ENCODE results near the gene WNT10A. TPM values are rescaled to one million over a fixed set of nuclear protein-coding genes. Genes with fewer than 3 reads are reported as not detected.
"Not testable (repeated sequence)": the region's sequence is repeated elsewhere in the genome, so short reads cannot be mapped to it uniquely, and the experiment has no call there.

Gene WNT10A
- total RNA-seq = under 1 TPM; 0.10 TPM

DNA sequence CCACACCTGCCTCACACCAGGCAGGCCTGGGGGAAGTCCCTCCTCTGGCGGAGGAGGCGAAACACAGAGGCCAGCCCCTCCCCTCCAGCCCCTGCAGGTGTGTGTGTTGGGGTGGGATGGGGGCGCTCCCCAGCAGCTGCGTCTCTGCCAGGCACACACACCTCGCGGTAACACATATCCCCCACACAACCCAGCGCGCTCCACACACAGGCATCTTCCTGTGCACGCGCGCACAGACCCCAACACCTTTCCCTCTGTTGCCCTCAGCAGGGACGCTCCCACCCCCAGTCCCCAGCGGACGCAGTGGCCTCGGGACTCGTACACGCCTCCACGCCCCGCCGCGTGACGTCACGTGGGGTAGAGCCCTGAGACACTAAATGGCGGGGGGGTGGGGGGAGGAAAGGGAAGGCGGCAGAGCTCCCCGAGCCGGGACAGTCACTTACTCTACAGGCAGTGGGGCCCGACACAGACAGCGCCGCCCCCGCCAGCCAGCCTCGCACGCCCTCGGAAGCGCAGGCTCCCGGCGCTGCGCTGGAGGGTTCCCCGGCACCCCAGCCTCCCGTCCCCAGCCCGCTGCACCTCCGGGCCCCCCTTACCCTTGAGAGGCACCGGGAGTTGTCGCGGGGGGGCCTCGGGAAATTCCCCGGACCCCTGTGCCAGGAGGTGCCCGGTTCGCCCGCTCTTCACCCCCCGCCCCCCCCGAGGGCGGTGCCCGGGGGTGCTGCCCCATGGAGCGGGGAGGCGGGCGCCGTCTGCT, at the start of gene WNT10A:
WNT10A (plus strand) TSS at position 751 of the 757 bp plus-strand sequence. CDS start 144 bp downstream, outside the sequence.
- no peaks in the 10 kb centered on the region for H3K9me3 Mint-ChIP-seq
- H3K4me3 Mint-ChIP-seq = peak within 1 kb of the TSS; percentile 57
- H3K27ac Mint-ChIP-seq = no peak within 1 kb of the TSS
- peaks cover 16% of the 10 kb centered on the region for H3K4me1 Mint-ChIP-seq
- ChIA-PET POLR2A (no interaction called here), CTCF (interaction anchor here (0.5 to 27.4 kb wide), 6 partner anchors 11 to 485 kb away, joined by 3 to 669 read pairs (median 3); partner anchors contain the start of gene TTLL4)
- DNase-seq = peak; percentile 37
- H3K36me3 Mint-ChIP-seq (ENCODE audit: low read depth) = no peaks in the 10 kb centered on the region
- H3K27me3 Mint-ChIP-seq = peaks cover 74% of the 10 kb centered on the region

DNA sequence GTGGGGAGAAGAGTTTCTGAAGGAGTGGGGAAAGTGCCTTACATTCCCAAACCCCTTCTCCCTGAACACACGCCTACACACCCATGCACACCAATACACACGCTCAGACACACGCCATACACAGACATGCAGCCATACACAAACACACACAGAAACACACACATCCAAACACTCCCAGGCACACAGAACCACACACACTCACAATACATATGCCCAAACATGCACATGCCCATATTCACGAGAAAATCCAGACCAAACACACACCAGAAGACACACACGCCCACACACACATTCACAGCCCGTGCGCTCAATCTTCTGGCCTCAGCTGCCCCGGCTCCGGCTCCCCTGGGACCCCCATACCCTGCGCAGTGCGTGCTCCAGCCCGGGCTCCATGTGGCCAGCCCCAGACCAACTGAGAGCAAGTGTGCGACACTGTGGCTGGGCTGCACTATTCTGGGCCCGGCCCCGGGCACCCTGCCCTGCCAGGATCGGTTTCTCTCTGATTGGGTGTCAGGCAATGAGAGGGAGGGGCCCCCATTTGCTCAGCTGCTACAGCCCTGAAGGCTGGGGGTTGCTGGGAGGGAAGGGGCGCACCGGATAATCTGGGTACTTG, 49.2 kb upstream of the WNT10A start, which contains the start of gene PRKAG3:
PRKAG3 (minus strand) TSS at position 426 of the 613 bp plus-strand sequence.
- Mint-ChIP-seq H3K9me3 (no peaks in the 10 kb centered on the region), H3K36me3 (ENCODE audit: low read depth) (no peaks in the 10 kb centered on the region)

DNA sequence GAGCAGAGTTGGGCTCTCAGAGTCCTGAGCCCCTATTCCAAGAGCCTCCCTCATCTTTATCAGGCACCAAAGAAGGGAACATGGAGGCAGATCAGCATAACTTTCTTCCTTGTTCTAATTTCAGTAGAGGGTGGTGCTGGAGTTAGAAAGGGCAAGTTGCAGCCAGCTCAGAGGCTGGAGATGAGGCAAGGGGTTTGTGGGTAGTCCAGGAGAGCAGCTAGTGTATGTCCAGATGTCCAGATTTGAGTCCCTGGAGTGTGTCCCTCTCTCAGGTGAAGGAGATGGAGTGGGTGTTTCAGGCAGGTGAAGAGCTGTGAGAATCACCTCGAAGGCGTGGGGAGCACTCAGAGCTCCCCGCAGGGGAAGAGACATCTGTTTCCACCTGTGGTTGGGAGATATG, 48.6 kb upstream of the WNT10A start:
- CTCF ChIA-PET = interaction anchor here (0.8 to 1.2 kb wide), 2 partner anchors 9 to 15 kb away, joined by 3 read pairs; no protein-coding TSS in a partner anchor

More for the DNA sequence above, 49.2 kb upstream of the WNT10A start, which contains the start of gene PRKAG3:
- Mint-ChIP-seq H3K27me3 (peaks cover 19% of the 10 kb centered on the region), H3K27ac (no peak within 1 kb of the TSS), H3K4me1 (no peaks in the 10 kb centered on the region), H3K4me3 (no peak within 1 kb of the TSS)
- ChIA-PET POLR2A (no interaction called here), CTCF (interaction anchor here (0.8 to 1.2 kb wide), 2 partner anchors 9 to 16 kb away, joined by 3 read pairs; no protein-coding TSS in a partner anchor)
- DNase-seq = no peak

DNA sequence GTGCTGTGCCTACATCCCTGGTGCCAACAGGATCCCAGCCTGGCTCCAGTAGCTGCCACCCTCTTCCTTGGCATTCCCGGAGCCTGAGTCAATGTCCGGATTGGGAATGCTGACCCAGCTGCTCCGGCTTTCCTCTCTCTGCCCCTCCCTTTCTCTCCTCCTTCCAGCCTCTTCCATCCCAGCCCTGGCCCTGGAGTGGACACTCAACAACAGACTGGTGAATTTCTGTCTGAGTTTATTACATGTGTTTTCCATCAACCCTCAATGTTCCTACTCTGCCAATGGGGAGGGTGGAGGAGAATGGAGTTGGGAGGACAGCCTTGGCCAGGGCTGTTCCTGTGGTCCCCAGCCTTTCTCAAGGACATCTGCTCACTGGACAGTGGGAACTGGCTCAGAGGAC, 48.1 kb upstream of the WNT10A start:
- no peak for DNase-seq
- H3K4me1 Mint-ChIP-seq = no peaks in the 10 kb centered on the region
- H3K4me3 Mint-ChIP-seq = no peak overlapping the region
- H3K36me3 Mint-ChIP-seq (ENCODE audit: low read depth) = no peaks in the 10 kb centered on the region
- H3K27me3 Mint-ChIP-seq = peaks cover 25% of the 10 kb centered on the region
- ChIA-PET POLR2A (no interaction called here), CTCF (interaction anchor here (0.8 to 1.2 kb wide), 2 partner anchors 10 to 15 kb away, joined by 3 read pairs; no protein-coding TSS in a partner anchor)
- no peak overlapping the region for H3K27ac Mint-ChIP-seq
- H3K9me3 Mint-ChIP-seq = peaks cover 4% of the 10 kb centered on the region

More for the DNA sequence above, 48.6 kb upstream of the WNT10A start:
- H3K4me1 Mint-ChIP-seq = no peaks in the 10 kb centered on the region
- peaks cover 22% of the 10 kb centered on the region for H3K27me3 Mint-ChIP-seq
- POLR2A ChIA-PET = no interaction called here
- H3K27ac Mint-ChIP-seq = no peak overlapping the region
- H3K4me3 Mint-ChIP-seq = no peak overlapping the region
- peaks cover 2% of the 10 kb centered on the region for H3K9me3 Mint-ChIP-seq
- DNase-seq = no peak
- no peaks in the 10 kb centered on the region for H3K36me3 Mint-ChIP-seq (ENCODE audit: low read depth)

DNA sequence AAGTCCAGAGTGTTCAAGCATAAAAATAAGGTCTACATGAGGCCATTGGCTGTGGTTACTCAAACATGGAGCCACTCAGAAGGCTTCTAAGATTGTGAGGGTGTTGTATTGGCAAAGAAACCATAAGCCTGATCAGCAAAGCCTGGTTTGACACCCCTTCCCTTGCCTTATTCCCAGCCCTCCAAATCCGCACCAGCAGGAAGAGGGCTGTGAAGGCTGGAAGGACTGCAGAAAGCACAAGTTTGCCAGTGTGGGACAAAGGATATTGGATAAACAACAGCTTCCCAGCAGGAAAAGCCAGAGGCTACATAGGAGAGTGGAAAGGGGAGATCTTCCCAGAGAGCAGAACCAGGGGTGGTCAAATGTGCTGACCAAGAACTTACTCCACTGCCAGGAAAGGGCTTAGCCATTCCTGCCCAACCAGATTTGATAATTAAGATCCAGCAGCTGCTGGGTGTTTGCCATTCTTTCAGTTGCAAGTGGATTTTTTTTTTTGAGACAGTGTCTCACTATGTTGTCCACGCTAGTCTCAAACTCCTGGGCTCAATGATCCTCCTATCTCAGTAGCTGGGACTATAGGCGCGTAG, 47.5 kb upstream of the WNT10A start:
- no peaks in the 10 kb centered on the region for H3K36me3 Mint-ChIP-seq (ENCODE audit: low read depth)
- H3K27ac Mint-ChIP-seq = no peak overlapping the region
- H3K4me1 Mint-ChIP-seq = no peaks in the 10 kb centered on the region
- H3K4me3 Mint-ChIP-seq = no peak overlapping the region
- POLR2A ChIA-PET = no interaction called here
- no peak for DNase-seq
- peaks cover 29% of the 10 kb centered on the region for H3K27me3 Mint-ChIP-seq
- peaks cover 5% of the 10 kb centered on the region for H3K9me3 Mint-ChIP-seq
- CTCF ChIA-PET = interaction anchor here (1.0 kb wide), 1 partner anchor 15 kb away, joined by 5 read pairs; no protein-coding TSS in a partner anchor

DNA sequence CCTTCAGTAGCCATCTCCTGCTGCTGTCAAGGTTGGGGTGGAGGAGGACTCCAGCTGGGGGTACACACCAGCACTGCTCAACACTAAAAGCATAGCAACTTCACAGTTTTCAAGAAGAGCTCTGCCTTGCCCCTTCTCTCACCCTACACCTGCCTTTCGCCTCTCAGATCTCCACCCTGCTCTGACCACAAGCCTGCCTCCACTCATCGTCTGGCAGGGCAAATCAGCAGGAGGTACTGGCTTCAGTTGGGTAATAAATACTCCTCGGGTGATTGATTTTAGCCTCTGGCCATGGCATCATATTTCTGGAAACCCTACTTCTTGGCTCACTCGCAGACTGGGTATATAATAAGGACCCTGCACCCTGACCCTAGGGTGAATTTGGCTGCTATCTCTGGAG, 46.0 kb upstream of the WNT10A start:
- Mint-ChIP-seq H3K27ac (no peak overlapping the region), H3K27me3 (peaks cover 40% of the 10 kb centered on the region)
- CTCF ChIA-PET = interaction anchor here (0.5 to 0.9 kb wide), 2 partner anchors 10 to 13 kb away, joined by 3 to 7 read pairs; no protein-coding TSS in a partner anchor

DNA sequence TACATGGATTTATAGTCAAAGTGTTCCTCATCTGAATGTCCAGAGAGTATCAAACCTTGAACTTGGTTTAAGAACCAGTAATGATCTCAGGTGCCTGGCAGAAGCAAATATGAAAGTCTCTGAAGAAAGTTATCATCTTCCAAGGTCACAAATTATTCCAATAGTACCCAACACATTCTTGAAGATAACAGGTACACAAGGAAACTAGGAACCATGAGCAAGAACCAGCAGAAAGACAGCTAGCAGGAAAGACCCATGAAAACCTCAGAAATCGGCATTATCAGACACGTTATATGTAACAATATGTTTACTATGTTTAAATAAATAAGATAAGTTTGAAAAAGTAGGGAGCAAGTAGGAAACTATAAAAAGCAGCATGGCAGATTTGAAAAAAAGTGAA, 43.2 kb upstream of the WNT10A start:
- H3K36me3 Mint-ChIP-seq (ENCODE audit: low read depth) = no peaks in the 10 kb centered on the region
- H3K27me3 Mint-ChIP-seq = peaks cover 43% of the 10 kb centered on the region
- peaks cover 5% of the 10 kb centered on the region for H3K9me3 Mint-ChIP-seq
- H3K4me3 Mint-ChIP-seq = no peak overlapping the region
- ChIA-PET POLR2A (no interaction called here), CTCF (interaction anchor here (1.3 to 1.4 kb wide), 2 partner anchors 10 to 127 kb away, joined by 3 to 5 read pairs; no protein-coding TSS in a partner anchor)
- H3K27ac Mint-ChIP-seq = no peak overlapping the region
- DNase-seq = no peak
- no peaks in the 10 kb centered on the region for H3K4me1 Mint-ChIP-seq

More for the DNA sequence above, 46.0 kb upstream of the WNT10A start:
- Mint-ChIP-seq H3K4me3 (no peak overlapping the region), H3K36me3 (ENCODE audit: low read depth) (no peaks in the 10 kb centered on the region), H3K9me3 (peaks cover 5% of the 10 kb centered on the region), H3K4me1 (no peaks in the 10 kb centered on the region)
- POLR2A ChIA-PET = no interaction called here
- no peak for DNase-seq

DNA sequence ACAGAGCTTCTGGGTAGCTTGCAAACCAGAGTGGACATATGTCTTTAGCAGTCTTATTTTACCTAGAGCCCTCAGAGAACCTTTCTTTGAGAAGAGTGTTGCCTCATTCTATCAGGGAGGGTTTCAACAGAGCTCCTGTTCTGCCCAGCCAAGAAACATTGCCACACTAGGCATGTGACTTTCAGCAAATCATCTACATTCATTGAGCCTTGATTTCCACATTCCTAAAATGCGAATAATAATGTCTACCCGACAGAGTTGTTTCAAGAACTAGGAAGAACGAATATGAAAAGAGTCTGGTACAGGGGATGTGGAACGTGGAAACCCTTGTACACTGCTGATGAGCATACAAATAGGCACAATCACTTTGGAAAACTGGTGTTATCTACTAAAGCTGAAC, 41.2 kb upstream of the WNT10A start:
- peaks cover 5% of the 10 kb centered on the region for H3K9me3 Mint-ChIP-seq
- no peak overlapping the region for H3K27ac Mint-ChIP-seq
- DNase-seq = no peak
- POLR2A ChIA-PET = no interaction called here
- CTCF ChIA-PET = interaction anchor here (0.6 kb wide), 1 partner anchor 730 kb away, joined by 3 read pairs; no protein-coding TSS in a partner anchor
- H3K36me3 Mint-ChIP-seq (ENCODE audit: low read depth) = no peaks in the 10 kb centered on the region
- H3K27me3 Mint-ChIP-seq = peaks cover 46% of the 10 kb centered on the region
- no peak overlapping the region for H3K4me3 Mint-ChIP-seq
- no peaks in the 10 kb centered on the region for H3K4me1 Mint-ChIP-seq

DNA sequence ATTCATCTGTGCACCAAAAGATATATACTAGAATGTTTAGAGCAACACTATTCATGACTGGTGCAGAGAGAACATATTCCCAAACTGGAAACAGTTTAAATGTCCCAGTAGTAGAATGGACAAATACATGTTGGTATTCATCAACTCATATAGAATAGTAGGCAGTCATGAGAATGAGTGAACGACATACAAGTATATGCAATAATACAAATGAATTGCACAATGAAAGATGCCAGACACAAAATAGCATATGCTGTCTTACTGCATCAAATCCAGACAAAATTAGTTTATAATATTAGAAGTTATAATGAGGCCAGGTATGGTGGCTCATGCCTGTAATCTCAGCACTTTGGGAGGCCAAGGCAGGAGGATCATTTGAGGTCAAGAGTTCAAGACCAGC, 40.8 kb upstream of the WNT10A start:
- H3K36me3 Mint-ChIP-seq (ENCODE audit: low read depth) = no peaks in the 10 kb centered on the region
- H3K27ac Mint-ChIP-seq = no peak overlapping the region
- peaks cover 5% of the 10 kb centered on the region for H3K9me3 Mint-ChIP-seq
- H3K4me3 Mint-ChIP-seq = no peak overlapping the region
- H3K27me3 Mint-ChIP-seq = peaks cover 43% of the 10 kb centered on the region
- CTCF ChIA-PET = no interaction called here
- POLR2A ChIA-PET = no interaction called here
- no peaks in the 10 kb centered on the region for H3K4me1 Mint-ChIP-seq
- DNase-seq = no peak

DNA sequence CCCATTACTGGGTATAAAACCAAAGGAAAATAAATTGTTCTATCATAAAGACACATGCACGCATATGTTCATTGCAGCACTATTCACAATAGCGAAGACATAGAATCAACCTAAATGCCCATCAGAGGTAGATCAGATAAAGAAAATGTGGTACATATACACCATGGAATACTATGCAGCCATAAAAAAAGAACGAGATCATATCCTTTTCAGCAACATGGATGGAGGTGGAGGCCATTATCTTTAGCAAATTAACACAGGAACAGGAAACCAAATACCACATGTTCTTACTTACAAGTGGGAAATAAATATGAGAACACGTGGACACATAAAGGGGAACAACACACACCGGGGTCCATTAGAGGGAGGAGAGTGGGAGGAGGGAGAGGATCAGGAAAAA, 36.3 kb upstream of the WNT10A start:
- H3K27ac Mint-ChIP-seq; H3K4me1 Mint-ChIP-seq; DNase-seq; H3K9me3 Mint-ChIP-seq; H3K4me3 Mint-ChIP-seq; POLR2A ChIA-PET; H3K36me3 Mint-ChIP-seq (ENCODE audit: low read depth): not testable (repeated sequence)
- H3K27me3 Mint-ChIP-seq = peaks cover 21% of the 10 kb centered on the region
- CTCF ChIA-PET = interaction anchor here (0.6 kb wide), 1 partner anchor 10 kb away, joined by 7 read pairs; no protein-coding TSS in a partner anchor

DNA sequence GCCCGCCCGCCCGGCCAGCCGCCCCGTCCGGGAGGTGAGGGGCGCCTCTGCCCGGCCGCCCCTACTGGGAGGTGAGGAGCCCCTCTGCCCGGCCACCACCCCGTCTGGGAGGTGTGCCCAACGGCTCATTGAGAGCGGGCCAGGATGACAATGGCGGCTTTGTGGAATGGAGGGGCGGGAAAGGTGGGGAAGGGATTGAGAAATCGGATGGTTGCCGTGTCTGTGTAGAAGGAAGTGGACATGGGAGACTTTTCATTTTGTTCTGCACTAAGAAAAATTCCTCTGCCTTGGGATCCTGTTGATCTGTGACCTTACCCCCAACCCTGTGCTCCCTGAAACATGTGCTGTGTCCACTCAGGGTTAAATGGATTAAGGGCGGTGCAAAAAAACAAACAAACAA, 33.7 kb upstream of the WNT10A start:
- POLR2A ChIA-PET; H3K36me3 Mint-ChIP-seq (ENCODE audit: low read depth); DNase-seq; H3K4me1 Mint-ChIP-seq; H3K4me3 Mint-ChIP-seq; H3K9me3 Mint-ChIP-seq; H3K27ac Mint-ChIP-seq: not testable (repeated sequence)
- CTCF ChIA-PET = interaction anchor here (0.5 to 2.6 kb wide), 54 partner anchors 10 to 639 kb away, joined by 3 to 26 read pairs (median 4); partner anchors contain the start of genes BCS1L, CYP27A1, PRKAG3 and WNT6
- peaks cover 17% of the 10 kb centered on the region for H3K27me3 Mint-ChIP-seq

DNA sequence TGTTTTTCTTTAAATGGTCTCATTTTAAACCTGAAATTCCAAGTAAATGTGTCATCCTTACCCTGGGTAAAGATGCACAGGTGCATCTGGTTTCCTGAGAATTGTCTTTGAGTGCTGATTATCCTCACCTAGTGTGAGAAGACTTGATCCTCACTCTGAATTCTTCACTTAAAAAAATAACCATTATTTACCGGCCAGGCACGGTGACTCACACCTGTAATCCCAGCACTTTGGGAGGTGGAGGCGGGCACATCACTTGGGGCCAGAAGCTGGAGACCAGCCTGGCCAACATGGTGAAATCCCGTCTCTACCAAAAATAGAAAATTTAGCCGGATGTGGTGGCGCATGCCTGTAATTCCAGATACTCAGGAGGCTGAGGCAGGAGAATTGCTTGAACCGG, 30.9 kb upstream of the WNT10A start:
- no peaks in the 10 kb centered on the region for H3K9me3 Mint-ChIP-seq
- DNase-seq = no peak
- no peak overlapping the region for H3K4me3 Mint-ChIP-seq
- H3K27me3 Mint-ChIP-seq = peaks cover 31% of the 10 kb centered on the region
- CTCF ChIA-PET = interaction anchor here (1.4 to 2.2 kb wide), 3 partner anchors 15 to 139 kb away, joined by 3 to 5 read pairs (median 4); no protein-coding TSS in a partner anchor
- H3K4me1 Mint-ChIP-seq = peaks cover 2% of the 10 kb centered on the region
- H3K36me3 Mint-ChIP-seq (ENCODE audit: low read depth) = no peaks in the 10 kb centered on the region
- POLR2A ChIA-PET = no interaction called here
- H3K27ac Mint-ChIP-seq = no peak overlapping the region
